ENCODE measurements around the gene ARID4B.
"Not testable (repeated sequence)": the region's sequence is repeated elsewhere in the genome, so short reads cannot be mapped to it uniquely, and the experiment has no call there.

ARID4B gene

GRCh38 chr1:235327559-235328270, at the start of gene ARID4B:
Gene ARID4B (minus strand): TSS chr1:235328179. CDS start chr1:235326919, 1,260 bp downstream.
- DNase-seq: no peak

GRCh38 chr1:235375919-235376605, 48.1 kb upstream of the ARID4B start:
- no peak for DNase-seq

DNA sequence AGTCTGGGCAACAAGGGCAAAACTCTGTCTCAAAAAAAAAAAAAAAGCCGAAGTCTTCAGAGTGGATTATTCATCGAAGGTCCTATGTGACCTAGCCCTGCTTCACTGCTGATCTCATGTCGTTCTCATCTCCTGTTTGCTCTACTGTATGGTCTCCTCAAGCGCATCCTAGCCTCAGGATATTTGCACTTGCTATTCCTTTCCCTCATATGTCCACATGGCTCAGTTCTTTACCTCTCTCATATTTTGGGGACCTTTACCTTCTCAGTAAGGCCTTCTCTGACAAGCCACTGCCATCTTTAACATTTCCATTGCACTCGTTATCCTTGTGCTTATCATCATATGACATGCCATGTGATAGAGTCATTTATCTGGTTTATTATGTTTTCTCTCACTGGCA, 41.8 kb upstream of the ARID4B start:
- no peak for DNase-seq

- DNase-seq: no peak
Measured at GRCh38 chr1:235368428-235368827, 40.4 kb upstream of the ARID4B start.

GRCh38 chr1:235367000-235367908, 39.3 kb upstream of the ARID4B start, which contains the start of gene TBCE:
Gene TBCE (plus strand): TSS chr1:235367427. CDS start chr1:235380050, 12,623 bp downstream.
- peak; percentile 95 for DNase-seq

DNA sequence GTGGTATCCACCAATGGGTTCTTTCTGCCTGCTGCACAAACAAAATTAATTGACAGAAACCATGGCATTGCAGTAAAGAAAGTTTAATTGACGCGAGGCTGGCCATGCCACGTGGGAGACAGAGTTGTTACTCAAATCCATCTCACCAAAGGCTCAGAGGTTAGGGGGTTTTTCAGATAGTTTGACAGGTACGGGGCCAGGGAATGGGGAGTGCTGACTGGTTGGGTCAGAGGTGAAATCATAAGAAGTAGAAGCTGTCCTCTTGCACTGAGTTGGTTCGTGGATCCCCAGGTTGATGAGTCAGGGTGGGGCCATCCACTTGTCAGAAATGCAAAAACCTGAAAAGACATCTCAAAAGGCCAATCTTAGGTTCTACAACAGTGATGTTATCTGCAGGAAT, 38.3 kb upstream of the ARID4B start:
- DNase-seq: no peak

DNA sequence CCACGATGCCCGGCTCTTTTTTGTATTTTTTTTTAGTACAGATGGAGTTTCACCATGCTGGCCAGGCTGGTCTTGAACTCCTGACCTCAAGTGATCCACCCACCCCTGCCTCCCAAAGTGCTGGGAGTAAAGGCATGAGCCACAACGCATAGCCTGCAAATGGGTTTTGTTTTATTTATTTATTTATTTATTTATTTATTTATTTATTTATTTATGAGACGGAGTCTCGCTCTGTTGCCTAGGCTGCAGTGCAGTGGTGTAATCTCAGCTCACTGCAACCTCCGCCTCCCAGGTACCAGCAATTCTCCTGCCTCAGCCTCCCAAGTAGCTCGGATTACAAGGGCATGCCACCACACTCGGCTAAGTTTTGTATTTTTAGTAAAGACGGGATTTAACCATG, 36.2 kb upstream of the ARID4B start:
- not testable (repeated sequence) for DNase-seq

DNA sequence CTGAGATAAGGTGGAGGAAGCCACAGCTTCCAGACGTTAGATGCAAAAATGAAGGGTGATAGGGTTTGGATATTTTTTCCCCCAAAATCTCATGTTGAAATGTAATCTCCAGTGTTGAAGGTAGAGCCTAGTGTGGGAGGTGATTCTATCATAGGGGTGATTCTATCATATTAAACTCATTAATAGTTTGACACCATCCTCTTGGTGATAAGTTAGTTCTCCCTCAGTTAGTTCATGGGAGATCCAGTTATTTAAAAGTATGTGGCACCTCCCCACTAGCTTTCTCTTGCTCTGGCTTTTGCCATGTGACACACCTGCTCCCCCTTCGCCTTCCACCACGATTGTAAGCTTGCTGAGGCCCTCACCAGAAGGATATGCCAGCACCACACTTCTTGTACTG, 30.9 kb upstream of the ARID4B start:
- no peak for DNase-seq

DNA sequence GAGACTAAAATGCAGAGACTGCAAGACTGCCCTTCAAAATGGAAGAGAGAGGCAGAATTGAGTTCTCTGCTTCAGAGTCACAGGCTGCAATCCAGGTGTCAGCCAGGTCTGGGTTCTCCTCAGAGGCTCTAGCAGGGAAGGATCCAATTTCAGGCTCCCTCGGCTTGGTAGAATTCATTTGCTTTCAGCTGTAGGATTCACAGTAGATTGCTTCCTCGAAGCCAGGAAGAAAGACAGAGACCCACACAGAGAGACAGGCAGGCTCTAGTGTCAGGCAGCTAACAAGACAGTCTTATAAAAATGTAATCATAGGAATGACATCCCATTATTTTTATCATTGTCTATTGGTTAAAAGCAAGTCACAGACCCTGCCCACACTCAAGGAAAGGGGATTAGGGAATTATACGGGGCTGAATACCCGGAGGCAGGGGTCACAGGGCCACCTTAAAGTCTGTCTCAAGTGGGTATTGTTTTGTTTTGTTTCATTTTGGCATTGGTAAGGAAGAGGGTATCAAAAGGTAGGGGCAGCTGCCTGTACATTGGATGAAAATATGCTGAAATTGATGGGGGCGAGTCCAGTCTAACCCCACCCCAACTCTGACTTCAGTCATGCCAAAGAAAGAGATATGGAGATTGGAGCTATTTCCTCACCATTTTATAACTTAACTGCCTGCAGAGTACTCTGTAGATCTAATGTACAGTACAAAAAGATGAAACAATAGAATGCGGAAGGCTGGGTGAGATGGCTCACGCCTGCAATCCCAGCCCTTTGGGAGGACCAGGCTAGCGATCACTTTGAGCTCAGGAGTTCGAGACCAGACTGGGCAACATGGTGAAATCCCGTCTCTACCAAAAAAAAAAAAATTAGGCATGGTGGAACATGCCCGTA, 29.8 kb upstream of the ARID4B start:
- DNase-seq: no peak

GRCh38 chr1:235351898-235352297, 23.9 kb upstream of the ARID4B start:
- DNase-seq: no peak

DNA sequence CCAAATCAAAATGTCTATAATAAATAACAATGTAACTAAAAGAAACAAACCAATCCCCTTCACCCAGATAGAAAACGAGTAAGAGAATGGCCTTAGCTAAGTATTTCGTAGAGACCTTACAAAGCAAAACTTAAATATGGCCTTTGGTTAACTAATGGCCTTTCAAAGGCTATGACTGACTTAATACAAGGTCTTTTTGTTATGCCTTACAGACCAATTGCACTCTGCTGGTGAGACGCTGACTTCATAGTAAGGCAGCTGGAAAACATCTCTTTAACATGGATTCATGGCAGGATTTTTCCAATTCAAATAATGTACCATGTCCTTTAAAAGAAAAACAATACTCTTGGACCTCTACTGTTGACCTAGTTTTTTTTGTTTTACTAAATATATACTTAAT, 23.5 kb upstream of the ARID4B start:
- no peak for DNase-seq

DNA sequence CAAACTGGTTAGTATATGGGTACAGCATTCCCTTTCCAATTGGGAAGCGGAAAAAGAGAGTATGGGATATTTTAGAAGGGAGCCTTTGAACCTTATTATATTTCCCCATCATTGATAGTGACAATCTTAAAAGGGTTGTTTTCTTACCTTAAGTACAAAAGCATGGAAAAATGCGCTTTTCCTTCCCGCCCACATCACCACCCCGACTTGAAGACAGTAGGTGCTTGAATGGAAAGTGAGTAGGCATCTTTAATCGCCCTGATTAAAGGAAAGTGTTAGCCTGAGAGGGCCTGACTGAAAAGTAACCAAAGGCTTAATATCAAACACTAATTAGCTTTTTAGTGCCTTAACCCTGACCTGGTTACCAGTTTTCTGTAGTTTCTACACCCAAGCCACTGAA, 15.7 kb upstream of the ARID4B start:
- DNase-seq: no peak

GRCh38 chr1:235342471-235342870, 14.5 kb upstream of the ARID4B start:
- no peak for DNase-seq

- DNase-seq: no peak
Measured at GRCh38 chr1:235342039-235342438, 14.1 kb upstream of the ARID4B start.

- DNase-seq: no peak
Measured at GRCh38 chr1:235341334-235341733, 13.4 kb upstream of the ARID4B start.

GRCh38 chr1:235339746-235340145, 11.8 kb upstream of the ARID4B start:
- DNase-seq: no peak

DNA sequence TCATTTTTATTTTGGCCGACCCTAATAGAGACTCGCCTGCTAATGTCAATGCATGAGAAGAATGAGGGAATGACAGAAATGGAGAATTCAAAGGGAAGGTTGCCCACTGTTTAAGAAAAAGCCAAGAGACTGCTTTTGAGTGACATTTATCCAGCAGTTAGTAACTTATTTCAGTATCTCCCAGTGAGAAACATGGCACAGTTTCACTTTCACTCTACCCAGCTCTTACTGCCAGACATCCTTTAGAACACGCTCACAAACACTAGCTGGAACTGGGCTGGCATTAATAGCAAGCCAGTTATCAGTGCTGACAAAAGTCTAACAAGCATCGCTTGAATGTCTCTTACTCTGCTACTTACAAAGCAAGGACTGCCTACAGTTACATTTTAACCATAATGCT, 8.9 kb upstream of the ARID4B start:
- no peak for DNase-seq

GRCh38 chr1:235331401-235331800, 3.4 kb upstream of the ARID4B start:
- no peak for DNase-seq

DNA sequence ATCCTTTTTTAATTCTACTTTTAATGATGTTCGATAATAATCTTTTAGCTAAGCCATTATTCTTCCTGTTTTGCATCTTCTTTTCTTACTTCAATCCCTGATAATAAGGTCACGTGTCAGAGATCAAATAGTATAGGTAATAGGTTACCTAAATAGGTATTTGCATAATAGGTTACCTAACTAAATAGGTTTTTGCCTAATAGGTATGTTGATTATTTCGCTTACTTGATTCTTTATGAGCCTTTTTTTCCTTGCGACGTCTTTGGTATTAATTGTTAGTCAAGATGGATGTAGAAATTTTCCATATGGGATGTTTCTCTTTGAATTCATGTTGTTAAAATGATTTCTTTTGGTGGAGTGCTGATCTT, 2.9 kb upstream of the ARID4B start:
- no peak for DNase-seq

GRCh38 chr1:235329139-235329902, 1.3 kb upstream of the ARID4B start:
- DNase-seq: no peak

DNA sequence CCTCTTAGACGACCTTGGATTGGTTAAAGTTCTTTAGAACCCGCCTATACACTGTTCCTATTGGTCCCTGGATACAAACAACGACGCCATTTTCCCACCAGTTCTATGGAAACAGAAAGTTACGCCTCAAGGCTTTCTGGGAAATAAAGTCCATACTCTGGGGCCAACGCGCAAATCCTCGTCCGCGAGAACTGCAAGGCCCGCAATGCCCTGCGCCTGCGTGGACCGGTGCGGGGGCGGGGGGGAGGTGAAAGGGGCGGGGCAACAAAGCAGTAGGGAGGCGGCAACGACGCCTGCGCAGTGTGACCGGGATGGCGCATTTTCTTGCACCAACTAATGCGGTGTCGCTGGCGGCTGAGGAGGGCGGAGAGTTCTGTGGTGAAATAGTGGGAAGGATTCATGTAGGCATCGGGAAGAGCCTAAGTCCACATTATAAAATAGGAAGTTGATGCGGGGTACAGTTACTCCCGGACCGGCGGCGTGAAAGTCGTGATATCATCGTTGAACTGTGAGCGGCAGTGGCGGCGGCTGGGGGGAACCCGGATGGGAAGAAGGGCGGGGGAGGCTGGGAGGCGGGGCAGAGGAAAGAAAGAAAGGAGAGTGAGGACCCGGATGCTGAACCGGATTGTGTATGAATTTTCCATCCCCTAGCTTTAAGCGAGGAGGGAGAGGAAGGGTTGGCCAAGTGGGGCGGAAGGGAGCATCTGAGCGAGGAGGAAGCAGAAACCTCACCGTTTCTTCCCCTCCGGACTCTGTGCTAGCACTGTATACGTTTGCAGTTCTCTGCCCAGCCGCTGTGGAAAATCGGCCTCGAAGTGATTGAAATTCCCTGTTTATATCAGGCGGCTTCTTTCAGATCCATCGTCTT, 526 bp upstream of the ARID4B start, which contains the start of gene GGPS1:
Gene GGPS1, plus strand, starts transcription at position 300 of the 868 bp plus-strand sequence. CDS start 6,695 bp downstream, outside the sequence.
- DNase-seq: peak; percentile 100

All from NCI-H2081 treated with DMSO at 0.1 percent for 48 hours (cell line).